Cardiac septum (tissue), 1 donor: ENCODE data around the gene SMIM43. TPM values are rescaled to one million over a fixed set of nuclear protein-coding genes. Genes with fewer than 3 reads are reported as not detected.
"Not testable (repeated sequence)": the region's sequence is repeated elsewhere in the genome, so short reads cannot be mapped to it uniquely, and the experiment has no call there.

Experiments used
- DNase-seq: peaks from one replicate; pipeline ENCODE4 v3.0.0-alpha.2; 2020; ENCODE audit warnings: low spot score
- intact Hi-C: fragments of 100-400 bp; cut with DNase I; formaldehyde crosslinking; loops from one replicate; pipeline ENCODE4 v1.14.0; 2022
- total RNA-seq: library from RNA; stranded (reverse); fragmentation: NEBNext Ultra II Directional; extraction: Animal tissue kit (Norgen Biotek cat#: 25700); gene quantifications from one replicate; pipeline ENCODE4 v1.2.1, GENCODE V29; 2021
- donor health status: DM: no; HTN: no; CAD: no.

SMIM43 gene
- total RNA-seq, 1 donor from 2014 or later = 0.27 TPM

GRCh38 chr4:121785479-121785878, 20.5 kb upstream of the SMIM43 start:
- no peak for DNase-seq
- intact Hi-C loops = no loop called here

DNA sequence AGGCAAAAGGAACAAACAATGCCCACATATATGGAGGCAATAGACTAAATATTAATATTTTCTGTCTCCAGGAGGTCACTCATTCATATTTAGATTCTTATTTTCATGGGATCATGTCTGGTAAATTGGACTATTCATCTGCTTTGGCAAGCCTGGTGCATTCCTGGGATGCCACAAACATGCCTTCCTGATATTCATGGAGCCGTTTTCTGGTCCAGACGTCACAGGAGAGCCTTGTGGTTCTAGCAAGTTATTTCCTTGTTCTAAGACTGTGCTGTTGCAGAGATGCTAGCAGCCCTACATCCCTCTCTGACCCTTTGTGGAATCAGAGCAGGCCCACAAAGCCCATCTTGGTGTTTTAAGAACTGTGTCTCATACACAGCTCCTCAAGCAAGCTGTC, 20.0 kb upstream of the SMIM43 start:
- intact Hi-C loops = no loop called here

GRCh38 chr4:121784401-121784800, 19.4 kb upstream of the SMIM43 start:
- DNase-seq = no peak
- intact Hi-C loops = no loop called here

More for the DNA sequence above, 20.0 kb upstream of the SMIM43 start:
- DNase-seq = no peak

GRCh38 chr4:121783210-121783609, 18.2 kb upstream of the SMIM43 start:
- intact Hi-C loops = no loop called here
- no peak for DNase-seq

GRCh38 chr4:121778991-121779628, 14.1 kb upstream of the SMIM43 start:
- no peak for DNase-seq
- intact Hi-C loops = no loop called here

DNA sequence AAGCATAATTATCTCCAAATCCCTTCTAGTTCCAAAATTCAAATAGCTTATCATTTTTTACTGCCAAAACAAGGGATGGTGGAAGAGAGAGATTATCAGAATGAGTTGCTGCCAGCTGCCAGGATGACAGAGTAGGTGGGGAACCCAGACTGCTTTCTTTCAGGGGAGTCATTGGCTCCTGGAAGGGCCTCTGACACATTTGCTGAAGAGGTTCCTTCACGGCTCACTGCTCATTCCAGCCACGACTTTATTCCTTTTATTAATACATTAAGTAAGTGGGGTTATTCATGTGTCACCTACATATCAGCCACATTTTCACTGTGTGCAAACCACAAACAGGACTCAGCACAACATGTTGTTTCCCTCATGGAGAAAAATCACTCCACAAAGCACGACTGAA, 12.7 kb upstream of the SMIM43 start:
- DNase-seq = no peak
- intact Hi-C loops = no loop called here

DNA sequence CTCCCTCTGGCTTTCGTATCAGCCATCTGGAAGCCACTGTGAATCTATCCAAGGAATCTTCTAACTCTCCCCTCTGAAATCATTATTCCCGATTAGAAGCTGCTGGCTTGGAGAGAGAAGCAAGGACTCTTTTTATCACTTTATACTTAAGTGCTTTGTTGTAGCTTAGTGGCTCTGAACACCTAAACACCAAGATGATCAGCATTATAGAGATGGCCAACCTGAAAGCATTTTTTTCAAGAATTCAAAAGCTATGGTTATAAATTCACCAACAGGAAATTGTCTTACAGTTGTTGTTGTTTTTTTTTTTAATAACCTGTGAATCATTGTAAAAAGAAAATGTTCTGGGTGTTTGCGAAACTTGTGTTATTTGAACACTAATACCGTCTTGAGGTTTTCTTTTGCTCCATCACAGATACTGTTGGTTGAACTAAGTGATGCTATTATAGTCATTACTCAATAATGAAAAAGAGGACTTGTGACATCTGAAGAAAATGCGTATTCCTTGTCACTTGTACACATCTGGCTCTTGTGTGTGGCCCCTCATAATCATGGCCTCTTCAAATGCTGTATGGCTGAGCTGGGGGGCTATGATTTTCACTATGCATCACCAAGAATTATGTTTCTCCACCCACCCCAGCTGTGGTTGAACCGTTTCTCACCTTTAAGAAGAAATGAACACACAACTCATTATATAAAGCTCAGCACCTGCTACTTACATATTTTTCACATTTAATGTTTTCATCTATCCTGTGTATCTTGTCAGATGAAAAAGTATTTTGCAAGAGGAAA, 11.8 kb upstream of the SMIM43 start:
- no peak for DNase-seq
- intact Hi-C loops = no loop called here

DNA sequence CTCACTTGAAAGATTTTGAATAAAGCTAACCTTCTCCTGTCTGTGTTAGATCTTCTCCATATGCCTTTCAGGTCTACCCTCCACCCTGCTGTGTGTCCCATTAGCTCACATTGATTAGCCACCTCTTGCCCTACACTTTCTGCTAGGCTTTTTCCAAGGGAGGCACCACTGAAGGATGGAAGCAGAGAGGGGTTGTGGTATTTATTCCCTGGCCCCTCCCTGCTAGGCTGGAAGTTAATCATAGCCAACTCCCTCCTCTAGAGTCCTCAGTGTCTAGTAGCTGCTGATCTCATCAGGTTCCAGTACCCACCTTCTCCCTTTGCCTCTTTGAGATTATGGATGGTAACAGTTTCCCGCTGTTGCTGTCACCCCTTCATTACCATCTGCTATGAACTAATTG, 8.9 kb upstream of the SMIM43 start:
- DNase-seq = no peak
- intact Hi-C loops = no loop called here

- no peak for DNase-seq
- intact Hi-C loops = no loop called here
Observed at GRCh38 chr4:121771869-121772268, 6.9 kb upstream of the SMIM43 start.

GRCh38 chr4:121769341-121769740, 4.4 kb upstream of the SMIM43 start:
- intact Hi-C loops = no loop called here
- no peak for DNase-seq

DNA sequence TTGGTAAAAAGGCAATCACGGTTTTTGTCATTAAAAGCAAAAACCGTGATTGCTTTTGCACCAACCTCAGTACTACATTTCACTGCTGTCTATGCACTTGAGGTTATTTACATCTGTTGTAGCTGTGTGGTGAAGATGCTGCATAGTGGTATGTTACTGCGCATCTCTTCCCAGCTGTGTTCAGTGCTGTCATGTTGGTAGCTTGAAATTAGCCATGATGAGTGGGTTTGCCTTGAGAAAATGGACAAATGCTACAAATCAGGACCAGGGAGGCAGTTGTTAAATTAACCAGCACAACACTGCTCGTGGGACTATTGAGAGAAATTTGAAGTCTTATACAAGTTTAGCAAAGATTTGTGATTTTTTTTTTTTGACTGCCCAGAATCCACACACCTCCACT, 2.2 kb upstream of the SMIM43 start:
- DNase-seq = no peak
- intact Hi-C loops = no loop called here

DNA sequence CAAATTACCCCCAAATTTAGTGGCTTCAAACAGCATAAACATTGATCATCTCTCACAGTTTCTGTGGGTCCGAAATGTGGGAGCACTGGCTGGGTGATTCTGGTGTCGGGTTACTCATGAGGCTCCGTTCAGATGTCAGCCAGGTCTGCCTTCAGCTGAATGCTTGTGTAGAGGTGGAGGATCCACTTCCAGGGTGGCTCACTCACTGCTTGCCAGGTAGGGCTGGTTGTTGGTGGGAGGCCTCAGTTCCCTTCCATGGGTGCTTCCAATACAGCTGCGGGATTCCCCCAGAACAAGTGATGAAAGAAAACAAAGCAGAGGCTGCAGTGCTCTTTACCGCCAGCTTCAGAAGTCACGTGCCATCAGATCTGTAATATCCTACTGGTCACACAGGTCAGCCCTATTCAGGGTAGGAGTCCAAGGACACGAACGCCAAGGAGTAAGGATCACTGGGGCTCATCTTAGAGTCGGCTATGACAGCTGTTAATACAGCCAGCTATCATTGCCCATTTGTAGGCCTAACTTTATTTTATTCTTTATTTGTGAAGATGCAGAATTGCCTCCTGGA, 1.1 kb upstream of the SMIM43 start:
- DNase-seq = no peak
- intact Hi-C loops = no loop called here

DNA sequence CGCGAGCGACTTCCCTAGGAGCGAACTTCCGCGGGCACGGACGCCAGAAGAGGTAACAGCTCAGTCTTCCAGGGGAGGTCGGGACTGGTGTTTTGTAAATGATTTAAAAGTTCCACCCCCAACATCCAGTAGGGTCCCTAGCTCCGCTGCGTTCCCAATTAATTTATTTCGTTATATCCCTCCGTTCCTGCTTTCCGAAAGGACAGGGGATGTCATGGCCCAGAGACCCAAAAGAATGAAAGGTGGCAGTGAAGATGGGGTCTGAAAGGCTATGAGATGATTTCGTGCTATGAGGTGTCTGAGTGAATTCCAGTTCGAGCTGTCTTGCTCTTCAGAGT, 373 bp upstream of the SMIM43 start:
- DNase-seq = no peak
- intact Hi-C loops = no loop called here

DNA sequence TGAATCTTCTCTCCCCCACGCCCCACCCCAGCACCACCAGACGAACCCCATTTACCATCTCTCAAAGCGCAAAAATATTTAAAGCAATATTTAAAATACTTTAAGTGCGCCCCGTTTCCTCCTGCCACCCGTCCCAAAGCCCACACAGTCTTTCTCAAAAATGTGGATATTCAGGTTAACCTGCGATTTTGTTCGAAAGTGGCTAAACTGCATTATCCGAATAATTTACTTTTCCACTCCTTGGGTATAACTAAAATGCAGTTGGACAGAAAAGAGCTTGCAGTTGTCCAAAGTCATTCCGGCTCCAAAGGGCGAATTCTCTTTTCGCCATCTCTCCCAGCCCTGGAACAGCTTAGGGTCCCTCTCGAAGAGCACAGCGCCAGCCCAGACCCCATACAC, 662 bp downstream of the SMIM43 start:
- intact Hi-C loops = no loop called here
- no peak for DNase-seq

- no peak for DNase-seq
- intact Hi-C loops = no loop called here
Observed at GRCh38 chr4:121760205-121760604, 4.8 kb downstream of the SMIM43 start.

GRCh38 chr4:121758925-121759568, 5.9 kb downstream of the SMIM43 start:
- intact Hi-C loops = no loop called here
- no peak for DNase-seq

- DNase-seq, intact Hi-C loops: not testable (repeated sequence)
Observed at GRCh38 chr4:121752142-121752541, 12.8 kb downstream of the SMIM43 start.

GRCh38 chr4:121749225-121749624, 15.7 kb downstream of the SMIM43 start:
- intact Hi-C loops = no loop called here
- DNase-seq = no peak

DNA sequence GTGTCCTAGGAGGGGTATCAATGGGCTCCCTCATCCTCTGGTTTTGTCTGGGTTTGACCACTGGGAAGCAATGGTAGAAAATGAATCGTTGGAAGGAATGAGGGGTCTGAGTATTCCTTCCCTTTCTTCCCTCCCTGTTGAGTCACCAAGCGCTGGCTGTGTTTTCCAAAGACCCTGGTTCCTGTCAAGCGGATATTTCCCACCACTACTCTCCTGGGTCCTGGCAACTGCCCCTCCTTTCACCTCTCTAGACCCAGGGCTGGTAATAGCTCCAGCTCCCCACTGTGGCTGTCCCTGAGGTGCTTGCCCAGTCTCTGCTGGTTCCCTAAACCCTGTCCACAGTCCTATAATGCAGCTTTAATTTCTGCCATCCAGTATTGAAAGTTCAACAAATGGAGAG, 22.2 kb downstream of the SMIM43 start:
- no peak for DNase-seq
- intact Hi-C loops = no loop called here

DNA sequence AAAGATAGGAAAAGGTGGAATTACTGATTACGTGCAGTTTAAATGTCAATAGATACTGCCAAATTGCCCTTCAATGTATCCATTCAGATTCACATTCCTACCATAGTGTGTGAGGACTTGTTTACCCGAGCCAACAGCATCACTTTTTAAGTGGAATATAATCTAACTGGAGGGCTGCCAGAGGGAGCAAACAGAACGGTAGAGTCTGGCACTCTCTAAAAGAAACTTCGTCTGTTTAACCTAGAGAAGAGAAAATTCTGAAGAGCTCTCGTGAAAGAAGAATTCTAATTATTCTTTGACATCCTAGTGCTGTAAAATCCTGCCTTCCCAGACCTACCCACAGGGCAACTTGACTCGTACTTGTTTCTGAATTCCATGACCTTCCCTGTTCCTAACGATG, 23.2 kb downstream of the SMIM43 start:
- intact Hi-C loops = no loop called here
- DNase-seq = no peak
